Left hindlimb (tissue), 1 donor: ENCODE measurements around the gene LEMD1.
A peak's percentile ranks its signal among the peaks of the same experiment; 100 is the strongest.

Experiments
- DNase-seq: peaks from one replicate; pipeline ENCODE4 v3.0.0-alpha.2; 2018

LEMD1 gene

GRCh38 chr1:205421798-205422197 is at the start of gene LEMD1:
TSS of gene LEMD1 (minus strand) at chr1:205422056. CDS start at chr1:205420536, 1,520 bp downstream.
- DNase-seq = no peak

- DNase-seq = no peak
Observed at GRCh38 chr1:205470131-205470530, 48.3 kb upstream of the LEMD1 start.

GRCh38 chr1:205466595-205467220 is 44.9 kb upstream of the LEMD1 start:
- DNase-seq = no peak

- no peak for DNase-seq
Observed at GRCh38 chr1:205465392-205465791, 43.5 kb upstream of the LEMD1 start.

GRCh38 chr1:205458777-205459566 is 37.1 kb upstream of the LEMD1 start:
- DNase-seq = peak; percentile 61

DNA sequence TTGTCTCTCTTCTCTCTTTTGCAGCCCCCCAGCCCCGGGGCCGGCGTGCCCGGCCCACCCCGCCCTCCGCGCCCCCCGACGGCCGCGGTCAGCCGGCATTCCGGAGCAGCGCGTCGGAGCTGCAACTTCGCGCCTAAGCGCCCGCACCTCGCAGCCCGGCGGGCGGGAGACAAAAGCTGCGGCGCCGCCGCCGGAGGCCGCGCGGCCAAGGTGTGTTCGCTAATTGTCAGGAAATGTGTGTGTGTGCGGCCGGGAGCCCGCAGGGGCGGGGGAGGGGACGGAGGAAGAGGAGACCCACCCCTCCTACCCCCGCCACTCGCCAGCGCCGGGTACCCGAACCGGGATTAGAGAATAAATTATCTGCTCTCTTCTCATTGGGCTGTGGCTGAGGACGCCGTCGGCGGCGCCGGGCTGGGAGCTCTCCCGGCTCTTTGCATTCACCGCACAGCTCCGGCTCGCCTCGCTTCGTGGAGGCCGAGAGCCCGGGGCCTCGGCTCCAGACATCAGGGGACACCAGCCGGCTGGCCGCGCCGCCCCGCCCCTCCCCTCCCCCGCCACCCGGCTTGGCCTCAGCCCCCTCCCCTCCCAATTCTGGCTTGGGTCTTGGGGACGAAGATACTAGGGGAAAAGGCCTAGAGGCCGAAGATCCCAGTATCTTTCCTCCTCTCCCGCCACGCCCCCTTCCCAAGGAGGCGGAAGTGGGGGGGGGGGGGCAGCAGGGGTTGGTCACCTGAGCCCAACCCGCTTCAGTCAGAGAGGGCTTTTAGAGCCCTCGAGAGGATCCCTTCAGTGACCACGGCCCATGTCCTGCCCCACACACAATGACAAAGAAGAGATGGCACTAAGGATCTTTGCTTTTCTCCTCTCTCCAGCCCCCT is 35.3 kb upstream of the LEMD1 start:
- DNase-seq = no peak

- DNase-seq = no peak
Observed at GRCh38 chr1:205456383-205456867, 34.6 kb upstream of the LEMD1 start.

DNA sequence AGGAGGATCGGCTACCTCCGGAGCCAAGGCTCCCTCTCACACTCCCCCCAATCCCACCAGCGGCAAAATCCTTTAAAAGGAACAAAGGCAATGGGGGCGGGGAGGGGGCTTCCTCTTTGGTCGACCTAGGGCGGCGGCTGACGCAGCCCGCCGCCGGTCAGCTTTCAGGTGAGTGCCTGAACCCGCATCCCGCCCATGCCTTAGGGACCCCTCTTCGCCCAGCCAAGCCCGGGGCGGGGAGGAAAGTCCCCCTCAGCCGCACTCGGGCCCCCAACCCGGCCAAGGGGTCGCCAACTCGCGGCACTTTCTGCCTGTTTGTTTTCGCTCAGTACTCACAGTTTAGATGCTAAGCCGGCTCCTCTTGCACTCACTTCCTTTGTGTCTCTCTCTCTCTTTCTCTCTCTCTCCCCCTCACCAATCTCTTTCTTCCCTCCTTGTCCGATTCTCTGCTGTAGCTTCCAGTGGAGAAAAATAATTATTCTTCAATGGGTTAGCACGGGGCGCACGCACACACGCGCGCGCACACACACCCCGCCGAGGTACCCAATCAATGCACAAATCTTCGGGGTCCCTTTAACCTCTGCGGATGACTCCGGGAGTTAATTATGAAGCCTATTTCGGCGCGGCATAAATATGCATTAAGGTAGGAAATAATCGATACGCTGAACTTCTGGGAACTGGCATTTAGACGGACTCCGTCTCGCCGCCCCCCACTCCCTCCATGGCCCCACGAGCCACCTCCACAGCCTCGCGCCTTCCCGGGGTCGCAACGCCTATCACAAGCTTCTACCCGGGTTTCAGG is 33.9 kb upstream of the LEMD1 start, which contains the start of gene BLACAT1:
Gene BLACAT1 (minus strand): TSS at position 465 of the 802 bp plus-strand sequence.
- no peak for DNase-seq

- no peak for DNase-seq
Observed at GRCh38 chr1:205454903-205455335, 33.1 kb upstream of the LEMD1 start.

DNA sequence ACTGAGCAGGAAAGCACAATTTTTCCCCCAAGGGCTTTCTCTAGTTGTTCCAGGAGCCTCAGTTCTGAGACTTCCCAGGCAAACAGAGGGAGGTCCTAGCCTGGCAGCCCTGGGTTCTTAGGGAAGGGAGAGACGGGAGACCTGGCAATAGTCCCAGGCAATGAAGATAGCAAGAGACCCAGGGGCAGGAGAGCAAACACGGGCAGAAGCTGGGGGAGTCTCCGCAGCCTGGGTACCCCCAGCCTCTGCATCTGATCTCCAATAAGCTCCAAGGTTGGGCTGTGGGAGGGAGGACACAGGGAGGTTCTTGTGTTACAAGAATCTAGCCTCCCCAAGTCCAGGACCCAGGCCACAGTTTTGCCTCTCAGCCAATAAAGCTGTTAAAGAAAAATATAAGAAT is 31.6 kb upstream of the LEMD1 start:
- DNase-seq = no peak

- DNase-seq = no peak
Observed at GRCh38 chr1:205452933-205453332, 31.1 kb upstream of the LEMD1 start.

DNA sequence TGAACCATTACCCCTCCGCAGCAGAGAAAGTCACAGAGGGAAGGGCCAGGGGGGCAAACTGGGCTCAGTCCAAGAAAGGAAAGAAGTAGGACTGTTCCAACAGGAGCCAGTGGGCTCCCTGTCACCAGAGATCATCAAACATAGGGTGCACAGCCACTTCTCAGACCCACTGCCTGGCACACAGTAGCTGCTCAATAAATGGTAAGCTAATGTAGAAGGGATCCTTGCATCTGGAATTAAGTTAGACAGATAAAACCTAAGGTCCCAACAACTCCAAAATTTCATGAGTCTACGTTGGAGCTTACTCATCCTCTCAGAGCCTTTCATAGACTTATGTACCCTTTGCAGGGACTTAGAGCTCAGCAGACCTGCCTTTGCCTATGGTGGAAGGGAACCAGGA is 30.5 kb upstream of the LEMD1 start:
- no peak for DNase-seq

DNA sequence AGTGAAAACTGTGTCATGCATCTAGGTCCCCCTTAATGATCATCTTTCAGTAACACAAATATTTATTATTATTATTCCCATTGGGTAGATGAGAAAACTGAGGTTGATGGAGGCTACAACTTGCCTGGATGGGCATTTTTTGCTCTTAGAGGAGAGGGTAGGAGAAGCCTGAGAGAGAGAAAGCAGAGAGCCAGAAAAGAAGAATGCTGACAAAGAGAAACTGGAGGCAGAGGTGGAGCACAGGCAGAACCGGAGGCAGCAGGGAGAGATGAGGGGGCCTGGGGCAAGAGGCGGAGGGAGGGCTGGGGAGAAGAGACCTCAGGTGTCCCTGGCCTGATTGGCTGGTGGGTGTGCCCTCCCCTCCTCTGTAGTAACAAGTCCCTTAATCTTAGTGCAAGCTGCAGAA is 29.9 kb upstream of the LEMD1 start:
- DNase-seq = no peak

- DNase-seq = no peak
Observed at GRCh38 chr1:205451202-205451601, 29.3 kb upstream of the LEMD1 start.

DNA sequence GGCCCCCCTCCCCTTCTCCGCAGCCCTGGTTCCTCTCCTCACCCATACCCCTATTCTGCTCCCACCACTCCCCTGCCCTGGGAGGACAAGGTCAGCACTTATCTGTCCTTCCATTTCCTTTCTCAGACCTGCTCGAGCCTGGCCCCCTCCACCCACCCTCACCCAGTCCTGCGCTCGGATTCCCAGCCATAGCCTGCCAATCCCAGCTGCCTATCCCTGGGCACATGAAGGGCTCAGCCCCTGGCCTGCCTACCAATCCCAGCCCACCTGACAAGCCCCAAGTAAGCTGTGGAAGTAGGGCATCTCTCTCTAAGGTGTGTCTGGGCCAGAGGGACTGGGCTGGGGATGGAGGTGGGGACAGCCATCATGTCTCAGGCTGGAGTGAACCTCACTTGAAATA is 28.6 kb upstream of the LEMD1 start:
- no peak for DNase-seq

GRCh38 chr1:205449750-205450443 is 28.0 kb upstream of the LEMD1 start:
- no peak for DNase-seq

DNA sequence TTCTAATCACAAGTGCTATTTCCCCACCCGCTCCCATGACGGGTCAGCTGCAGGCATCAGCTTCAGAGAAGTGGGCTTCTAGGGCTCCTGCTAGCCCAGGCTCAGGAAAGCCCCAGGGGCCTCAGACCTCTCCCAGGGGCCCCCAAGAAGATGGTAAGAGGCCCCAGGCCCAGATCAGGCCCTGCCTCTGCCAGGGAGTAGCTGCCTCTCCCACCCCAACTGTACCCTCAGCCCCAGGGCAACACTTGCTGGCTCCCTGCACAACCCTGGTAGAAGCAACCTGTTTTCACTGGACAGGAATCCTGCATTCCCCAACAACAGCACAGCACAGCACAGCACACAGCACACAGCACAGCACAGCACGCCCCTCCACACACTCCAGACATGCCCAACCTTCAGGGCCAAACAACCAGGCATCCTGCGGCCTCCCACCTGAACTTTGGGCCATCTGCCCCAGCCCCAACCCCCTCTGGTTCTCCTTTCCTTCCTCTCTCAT is 27.4 kb upstream of the LEMD1 start:
- no peak for DNase-seq

DNA sequence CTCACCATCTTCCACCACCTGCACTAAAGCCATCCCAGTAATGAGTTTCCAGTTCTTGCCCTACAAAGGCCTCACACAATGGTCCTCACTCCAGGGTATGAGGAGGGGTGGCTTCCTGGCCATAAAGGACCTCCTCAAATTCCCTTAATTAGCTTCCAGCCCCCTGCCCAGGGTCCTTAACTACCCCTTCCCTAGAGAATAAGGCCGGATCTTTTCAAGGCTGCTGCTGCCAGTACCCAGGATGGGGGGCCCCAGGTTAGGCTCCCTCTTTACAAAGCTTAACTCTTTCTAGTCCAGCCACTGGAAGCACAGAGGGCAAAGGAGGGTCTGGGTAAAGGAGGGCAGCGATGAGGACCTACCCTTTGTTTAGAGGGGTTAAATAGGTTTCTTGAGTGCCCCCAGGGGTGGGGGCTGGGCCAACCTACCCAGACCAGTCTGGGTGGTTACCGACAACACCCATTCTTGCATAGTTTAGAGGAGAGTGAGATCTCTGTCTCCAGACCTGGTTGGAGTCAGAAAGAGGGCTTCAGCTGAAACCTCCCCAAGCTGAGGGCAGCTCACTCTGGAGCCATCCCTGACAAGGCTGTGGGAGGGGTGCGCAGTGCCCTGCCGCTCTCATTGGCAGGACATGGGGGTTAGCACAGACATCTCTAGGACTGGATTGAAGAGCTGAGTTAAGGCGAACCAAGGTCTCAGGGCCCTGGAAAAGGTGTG is 26.8 kb upstream of the LEMD1 start:
- DNase-seq = no peak

DNA sequence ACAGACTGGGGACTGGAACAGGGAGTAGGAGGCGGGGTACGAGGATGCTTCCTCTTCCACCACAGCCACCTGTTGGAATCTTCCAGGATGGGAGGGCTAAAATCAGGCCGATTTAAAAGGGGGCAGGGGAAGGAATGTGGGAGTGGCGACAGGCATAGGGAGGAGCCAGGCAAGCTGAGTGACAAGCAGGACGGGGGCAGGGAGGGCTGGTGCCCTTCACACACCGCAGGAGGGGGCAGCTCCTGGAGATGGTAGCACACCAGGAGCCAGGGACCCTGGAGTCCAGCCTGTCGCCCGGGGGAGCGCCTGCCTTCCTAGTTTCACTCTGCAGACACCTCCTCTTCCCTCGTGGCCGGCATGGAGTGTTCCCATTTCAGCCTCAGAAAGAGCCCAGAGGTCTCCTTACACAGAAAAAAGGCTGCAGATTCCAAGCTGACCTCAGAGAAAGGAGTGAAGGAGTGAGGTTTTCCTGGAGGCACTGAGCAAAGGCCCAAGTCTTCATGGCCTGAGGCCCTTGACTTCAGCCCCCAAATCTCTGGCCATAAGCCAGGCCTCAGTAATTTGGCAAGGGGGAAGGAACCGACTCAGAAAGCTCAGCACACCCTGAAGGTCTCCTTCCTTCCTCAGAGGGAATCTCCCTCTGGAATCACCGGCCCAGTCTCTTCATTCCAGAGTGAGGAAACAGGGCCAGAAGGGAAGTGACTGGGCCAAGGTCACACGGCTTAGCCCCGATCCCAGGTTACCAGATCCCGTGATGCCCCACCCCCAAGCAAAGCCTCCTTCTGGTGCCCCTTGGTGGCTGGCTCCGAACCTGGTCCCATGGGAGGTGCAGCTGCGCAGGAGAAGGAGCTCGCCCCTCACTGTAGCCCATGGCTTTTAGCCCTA is 25.8 kb upstream of the LEMD1 start:
- no peak for DNase-seq

DNA sequence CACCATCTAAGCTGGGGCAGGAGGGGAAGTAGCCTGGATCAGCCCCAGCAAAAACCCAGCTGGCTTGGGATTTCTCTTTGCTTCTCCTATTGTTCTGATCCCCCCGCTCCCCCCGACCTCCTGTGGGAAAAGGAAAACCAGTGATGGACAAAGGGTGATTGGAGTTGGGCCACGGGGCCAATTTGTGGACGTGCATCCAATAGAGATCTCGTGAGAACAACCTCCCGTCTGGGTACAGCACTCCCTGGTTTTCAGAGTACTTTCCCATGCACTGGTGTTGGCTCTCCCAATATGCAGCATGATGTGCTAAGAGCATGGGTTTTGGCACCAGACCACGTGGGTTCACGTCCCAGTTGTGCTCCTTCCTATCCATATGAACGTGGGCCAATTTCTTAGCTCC is 25.0 kb upstream of the LEMD1 start:
- no peak for DNase-seq
